CD4-positive, alpha-beta T cell (primary cell): Measurements from ENCODE around the gene TNP2. TPM values are rescaled to one million over a fixed set of nuclear protein-coding genes. Genes with fewer than 3 reads are reported as not detected.

Experiments
- ATAC-seq: fragments of 200-7000 bp; cut with Tn5 transposase; one replicate; pipeline ENCODE4 v1.10.0; 2022; ENCODE audit warnings: mild to moderate bottlenecking; ENCODE audit not compliant: poor library complexity
- CTCF ChIA-PET: fragments of 350-600 bp; sonication (Branson Sonifier 250); formaldehyde crosslinking; loops from one replicate; lab custom pipeline; 2021; ENCODE audit warnings: antibody characterized with exemption, inconsistent platforms; lab: Charles Lee
- POLR2A ChIA-PET: fragments of 350-600 bp; sonication (Branson Sonifier 250); formaldehyde crosslinking; loops from one replicate; lab custom pipeline; 2021; ENCODE audit warnings: antibody characterized with exemption, inconsistent platforms; lab: Charles Lee
- DNase-seq, 14 experiments: peaks; one replicate each; pipeline ENCODE4 v3.0.0-alpha.2; 2013 to 2020; ENCODE audit warnings: mixed read lengths in 2 of 14
- H3K27ac ChIP-seq, 2 donors: one replicate each; pipeline versions ENCODE4 v1.5.1 to v1.7.0; 2013; ENCODE audit warnings: low read length in 2 of 2, low read depth in 1 of 2, mild to moderate bottlenecking in 1 of 2
- H3K27me3 ChIP-seq, 2 experiments: 1 replicate in 1 of 2; 2 replicates in 1 of 2; pipeline versions ENCODE4 v1.6.1 to v1.7.0; 2013; ENCODE audit warnings: low read length in 2 of 2, control low read depth in 1 of 2, mild to moderate bottlenecking in 1 of 2, moderate library complexity in 1 of 2; ENCODE audit not compliant: insufficient read depth in 2 of 2, control insufficient read depth in 1 of 2
- H3K36me3 ChIP-seq: one replicate; pipeline ENCODE4 v1.6.1; 2013; ENCODE audit warnings: low read length, control low read depth; ENCODE audit not compliant: insufficient read depth
- H3K4me1 ChIP-seq: one replicate; pipeline ENCODE4 v1.6.1; 2013; ENCODE audit warnings: low read length, control low read depth; ENCODE audit not compliant: insufficient read depth
- H3K4me3 ChIP-seq: one replicate; pipeline ENCODE4 v1.5.1; 2013; ENCODE audit warnings: mild to moderate bottlenecking, low read length, moderate library complexity
- H3K9me3 ChIP-seq, 2 experiments: 1 replicate in 1 of 2; 2 replicates in 1 of 2; pipeline versions ENCODE4 v1.6.1 to v1.7.0; 2013; ENCODE audit warnings: low read length in 2 of 2, mild to moderate bottlenecking in 2 of 2, control low read depth in 1 of 2, moderate library complexity in 1 of 2; ENCODE audit not compliant: control insufficient read depth in 1 of 2, insufficient read depth in 1 of 2
- H3K27ac Mint-ChIP-seq: one replicate; pipeline ENCODE4 v1.8.0; 2020; ENCODE audit warnings: mixed read lengths
- H3K27me3 Mint-ChIP-seq: one replicate; pipeline ENCODE4 v1.8.0; 2021; ENCODE audit warnings: mixed read lengths
- H3K36me3 Mint-ChIP-seq: one replicate; pipeline ENCODE4 v1.8.0; 2021; ENCODE audit warnings: low read depth, mixed read lengths
- H3K4me1 Mint-ChIP-seq: one replicate; pipeline ENCODE4 v1.8.0; 2021; ENCODE audit warnings: low read depth, mixed read lengths
- H3K4me3 Mint-ChIP-seq: one replicate; pipeline ENCODE4 v1.8.0; 2020; ENCODE audit warnings: mild to moderate bottlenecking, mixed read lengths
- H3K9me3 Mint-ChIP-seq: one replicate; pipeline ENCODE4 v1.8.0; 2020; ENCODE audit warnings: mixed read lengths
- intact Hi-C, 2 experiments: fragments of 100-400 bp; cut with DNase I in 1 of 2; cut with micrococcal nuclease in 1 of 2; formaldehyde crosslinking; loops; one replicate each; pipeline versions ENCODE4 v1.15.1 to v1.9.0; 2023 to 2025; cut with DNase I, micrococcal nuclease
- total RNA-seq, 174 experiments: library from RNA in 2 of 174; stranded (reverse) in 2 of 174; gene quantifications; one replicate each; pipeline ENCODE4 v1.2.3 and lab custom pipeline; 2021 to 2026
- TF ChIP-seq, protein P1 (sequence below): fragments of 200-600 bp; IDR thresholded peaks from one replicate; pipeline ENCODE4 v1.8.0; 2022; ENCODE audit warnings: antibody characterized with exemption, mild to moderate bottlenecking

Gene TNP2
- total RNA-seq, 2 experiments from 2014 or later = not detected

DNA sequence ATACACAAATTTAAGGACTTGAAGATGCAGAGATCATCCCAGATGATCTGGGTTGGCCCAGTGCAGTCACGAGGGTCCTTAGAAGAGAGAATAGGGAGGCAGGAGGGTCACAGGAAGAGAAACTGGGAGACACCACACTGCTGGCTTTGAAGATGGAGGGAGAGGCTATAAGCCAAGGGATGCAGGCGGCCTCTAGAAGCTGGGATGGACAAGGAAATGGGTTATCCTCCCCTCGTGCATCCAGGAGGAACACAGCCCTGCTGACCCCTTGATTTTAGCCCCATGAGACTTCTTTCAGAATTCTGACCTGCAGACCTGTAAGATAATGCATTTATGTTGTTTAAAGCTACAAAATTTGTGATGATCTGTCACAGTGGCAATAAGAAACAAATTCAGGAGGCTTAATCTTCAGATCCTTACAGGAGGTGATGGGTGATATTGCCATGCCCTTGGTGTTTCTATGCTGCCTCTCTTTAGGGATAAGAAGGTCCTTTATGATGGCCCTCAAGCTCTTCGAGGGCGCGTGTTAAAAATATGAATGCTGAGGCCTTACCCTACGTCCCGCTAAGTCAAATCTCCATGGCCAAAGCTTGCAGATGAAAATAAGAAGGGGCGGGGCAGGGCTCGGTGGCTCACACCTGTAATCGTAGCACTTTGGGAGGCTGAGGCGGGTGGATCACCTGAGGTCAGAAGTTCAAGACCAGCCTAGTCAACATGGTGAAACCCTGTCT lies 8.6 kb upstream of the TNP2 start:
- ATAC-seq = no peak
- Histone ChIP-seq H3K27ac (no peak overlapping the region), H3K4me1 (no peaks in the 10 kb centered on the region), H3K9me3 (no peaks in the 10 kb centered on the region), H3K36me3 (no peaks in the 10 kb centered on the region), H3K4me3 (no peak overlapping the region), H3K27me3 (no peaks in the 10 kb centered on the region)
- Mint-ChIP-seq H3K27ac (no peak overlapping the region), H3K4me1 (no peaks in the 10 kb centered on the region), H3K36me3 (no peaks in the 10 kb centered on the region), H3K4me3 (no peak overlapping the region), H3K9me3 (no peaks in the 10 kb centered on the region), H3K27me3 (no peaks in the 10 kb centered on the region)
- CTCF ChIA-PET = no interaction called here
- TF ChIP-seq, protein P1, sequence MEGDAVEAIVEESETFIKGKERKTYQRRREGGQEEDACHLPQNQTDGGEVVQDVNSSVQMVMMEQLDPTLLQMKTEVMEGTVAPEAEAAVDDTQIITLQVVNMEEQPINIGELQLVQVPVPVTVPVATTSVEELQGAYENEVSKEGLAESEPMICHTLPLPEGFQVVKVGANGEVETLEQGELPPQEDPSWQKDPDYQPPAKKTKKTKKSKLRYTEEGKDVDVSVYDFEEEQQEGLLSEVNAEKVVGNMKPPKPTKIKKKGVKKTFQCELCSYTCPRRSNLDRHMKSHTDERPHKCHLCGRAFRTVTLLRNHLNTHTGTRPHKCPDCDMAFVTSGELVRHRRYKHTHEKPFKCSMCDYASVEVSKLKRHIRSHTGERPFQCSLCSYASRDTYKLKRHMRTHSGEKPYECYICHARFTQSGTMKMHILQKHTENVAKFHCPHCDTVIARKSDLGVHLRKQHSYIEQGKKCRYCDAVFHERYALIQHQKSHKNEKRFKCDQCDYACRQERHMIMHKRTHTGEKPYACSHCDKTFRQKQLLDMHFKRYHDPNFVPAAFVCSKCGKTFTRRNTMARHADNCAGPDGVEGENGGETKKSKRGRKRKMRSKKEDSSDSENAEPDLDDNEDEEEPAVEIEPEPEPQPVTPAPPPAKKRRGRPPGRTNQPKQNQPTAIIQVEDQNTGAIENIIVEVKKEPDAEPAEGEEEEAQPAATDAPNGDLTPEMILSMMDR = no peak
- intact Hi-C loops = no loop called here
- no peak for DNase-seq
- POLR2A ChIA-PET = interaction anchor here (1.3 kb wide), 1 partner anchor 20 kb away, joined by 3 read pairs; no protein-coding TSS in a partner anchor

DNA sequence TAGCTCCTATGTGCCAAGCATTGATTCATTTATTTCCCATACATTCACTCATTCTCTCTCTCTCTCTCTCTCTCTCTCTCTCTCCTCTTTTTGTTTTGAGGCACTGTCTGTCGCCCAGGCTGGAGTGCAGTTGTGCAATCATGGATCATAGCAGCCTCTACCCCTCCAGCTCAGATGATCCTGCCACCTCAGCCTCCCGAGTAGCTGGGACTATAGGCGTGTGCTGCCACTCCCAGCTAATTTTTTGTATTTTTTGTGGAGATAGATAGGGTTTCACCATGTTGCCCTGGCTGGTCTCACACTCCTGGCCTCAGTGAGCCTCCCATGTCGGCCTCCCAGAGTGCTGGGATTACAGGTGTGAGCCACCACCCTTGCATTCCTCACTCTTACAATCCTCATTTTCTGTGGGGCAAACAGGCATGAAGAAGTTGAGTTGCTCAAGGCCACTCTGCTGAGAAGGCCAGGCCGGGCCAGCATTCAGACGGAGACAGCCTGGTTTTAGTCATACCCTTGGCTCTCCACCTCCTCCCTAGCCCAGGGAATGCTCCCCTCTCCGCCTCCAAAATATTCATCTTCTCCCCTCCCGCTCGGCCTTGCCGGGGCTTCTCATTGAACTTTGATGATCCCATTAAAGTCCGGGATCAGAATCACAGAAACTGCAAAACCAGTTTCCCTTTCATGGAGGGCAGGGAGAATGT lies 7.9 kb upstream of the TNP2 start:
- Histone ChIP-seq H3K4me3 (no peak overlapping the region), H3K36me3 (no peaks in the 10 kb centered on the region), H3K4me1 (no peaks in the 10 kb centered on the region), H3K27ac (no peak overlapping the region), H3K27me3 (no peaks in the 10 kb centered on the region), H3K9me3 (no peaks in the 10 kb centered on the region)
- CTCF ChIA-PET = no interaction called here
- Mint-ChIP-seq H3K9me3 (no peaks in the 10 kb centered on the region), H3K36me3 (no peaks in the 10 kb centered on the region), H3K4me3 (no peak overlapping the region), H3K27me3 (no peaks in the 10 kb centered on the region), H3K4me1 (no peaks in the 10 kb centered on the region), H3K27ac (no peak overlapping the region)
- POLR2A ChIA-PET = no interaction called here
- ATAC-seq (no peak), DNase-seq (no peak)
- TF ChIP-seq, protein P1 = no peak
- intact Hi-C loops = no loop called here

DNA sequence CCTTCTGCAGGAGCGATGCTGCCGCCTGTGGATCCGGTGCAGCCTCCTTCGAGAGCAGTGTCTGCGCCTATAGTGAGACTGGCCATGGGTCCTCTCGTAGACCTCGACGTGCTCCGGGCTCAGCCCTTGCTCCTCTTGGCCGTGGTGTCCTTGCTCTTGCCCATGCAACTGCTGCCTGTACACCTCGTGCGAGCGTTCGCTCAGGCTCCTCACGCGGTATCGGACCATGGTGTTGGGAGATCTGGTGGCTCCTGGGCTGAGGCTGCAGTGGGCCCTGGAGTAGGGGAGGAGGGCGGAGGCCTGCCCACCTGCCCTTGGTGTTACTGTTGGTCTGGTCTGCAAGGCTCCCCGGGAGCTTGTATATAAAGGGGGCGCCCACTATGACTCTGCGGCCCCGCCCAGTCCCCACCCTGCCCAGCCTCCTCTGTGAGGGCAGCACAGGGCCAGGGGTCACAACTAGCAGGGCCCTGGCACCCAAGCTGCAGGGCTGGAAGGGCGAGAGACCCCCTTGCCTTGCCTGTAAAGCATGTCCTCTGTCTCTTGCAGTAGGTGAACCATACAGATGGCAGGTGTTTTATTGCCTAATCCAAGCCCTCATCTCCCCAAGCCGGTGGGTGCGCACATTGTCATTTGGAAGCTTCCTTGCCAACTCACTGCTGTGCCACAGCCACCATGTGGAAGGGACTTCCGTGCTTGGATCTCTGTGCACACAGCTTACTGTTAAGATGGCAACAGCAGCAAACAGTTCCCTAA lies 7.2 kb upstream of the TNP2 start, which contains the start of gene PRM2:
Gene PRM2 (minus strand): TSS at position 338 of the 753 bp plus-strand sequence. CDS start 110 bp downstream, at position 228.
- Histone ChIP-seq H3K27ac (no peak within 1 kb of the TSS), H3K9me3 (no peaks in the 10 kb centered on the region), H3K36me3 (no peaks in the 10 kb centered on the region), H3K4me3 (no peak within 1 kb of the TSS), H3K4me1 (no peaks in the 10 kb centered on the region), H3K27me3 (no peaks in the 10 kb centered on the region)
- ATAC-seq (no peak), DNase-seq (no peak)
- Mint-ChIP-seq H3K27ac (no peak within 1 kb of the TSS), H3K4me1 (no peaks in the 10 kb centered on the region), H3K9me3 (no peaks in the 10 kb centered on the region), H3K36me3 (no peaks in the 10 kb centered on the region), H3K27me3 (no peaks in the 10 kb centered on the region), H3K4me3 (no peak within 1 kb of the TSS)
- CTCF ChIA-PET = no interaction called here
- TF ChIP-seq, protein P1 = no peak
- intact Hi-C loops = no loop called here
- POLR2A ChIA-PET = no interaction called here
